Naive thymus-derived CD4-positive, alpha-beta T cell (primary cell): ENCODE data around the gene HIVEP3. TPM values are rescaled to one million over a fixed set of nuclear protein-coding genes. Genes with fewer than 3 reads are reported as not detected.

ENCODE experiments used
- ATAC-seq: fragments of 150-1000 bp; cut with Tn5 transposase; 2 replicates; pipeline ENCODE4 v1.10.0; 2021; ENCODE audit warnings: mild to moderate bottlenecking, moderate library complexity
- CTCF ChIA-PET: fragments of 350-600 bp; sonication (Branson Sonifier 250); formaldehyde crosslinking; loops from one replicate; lab custom pipeline; 2021; ENCODE audit warnings: antibody characterized with exemption; lab: Charles Lee
- POLR2A ChIA-PET: fragments of 350-600 bp; sonication (Branson Sonifier 250); formaldehyde crosslinking; loops from one replicate; lab custom pipeline; 2021; ENCODE audit warnings: antibody characterized with exemption, inconsistent platforms; lab: Charles Lee
- DNase-seq, 9 donors: peaks; one replicate each; pipeline versions ENCODE4 v3.0.0 to v3.0.0-alpha.2; 2020 to 2022; ENCODE audit warnings: mixed read lengths in 1 of 9
- H3K27ac ChIP-seq: one replicate; pipeline ENCODE4 v1.7.0; 2013; ENCODE audit warnings: mild to moderate bottlenecking, low read depth, low read length, moderate library complexity
- H3K27me3 ChIP-seq, 2 donors: one replicate each; pipeline ENCODE4 v1.7.0; 2013; ENCODE audit warnings: low read length in 2 of 2, mild to moderate bottlenecking in 2 of 2, moderate library complexity in 2 of 2; ENCODE audit not compliant: control insufficient read depth in 2 of 2, insufficient read depth in 2 of 2
- H3K36me3 ChIP-seq, 3 experiments: 1 replicate in 2 of 3; 2 replicates in 1 of 3; pipeline ENCODE4 v1.7.0; 2013; ENCODE audit warnings: low read length in 3 of 3, mild to moderate bottlenecking in 3 of 3, moderate library complexity in 1 of 3; ENCODE audit not compliant: insufficient read depth in 3 of 3, control insufficient read depth in 2 of 3
- H3K4me1 ChIP-seq, 2 donors: one replicate each; pipeline ENCODE4 v1.7.0; 2013; ENCODE audit warnings: low read length in 2 of 2, mild to moderate bottlenecking in 2 of 2, moderate library complexity in 1 of 2; ENCODE audit not compliant: control insufficient read depth in 2 of 2, insufficient read depth in 2 of 2
- H3K4me3 ChIP-seq: 2 replicates; pipeline ENCODE4 v1.7.0; 2013; ENCODE audit warnings: mild to moderate bottlenecking, low read length
- H3K9me3 ChIP-seq, 3 experiments: 1 replicate in 2 of 3; 2 replicates in 1 of 3; pipeline ENCODE4 v1.7.0; 2013; ENCODE audit warnings: low read length in 3 of 3; ENCODE audit not compliant: control insufficient read depth in 2 of 3
- H3K27ac Mint-ChIP-seq, 9 donors: one replicate each; pipeline ENCODE4 v1.8.0; 2020 to 2022; ENCODE audit warnings: mixed read lengths in 9 of 9, mild to moderate bottlenecking in 8 of 9, moderate library complexity in 5 of 9, inconsistent platforms in 2 of 9
- H3K27me3 Mint-ChIP-seq, 5 donors: one replicate each; pipeline ENCODE4 v1.8.0; 2021 to 2022; ENCODE audit warnings: mixed read lengths in 5 of 5, mild to moderate bottlenecking in 1 of 5
- H3K36me3 Mint-ChIP-seq, 5 donors: one replicate each; pipeline ENCODE4 v1.8.0; 2020 to 2022; ENCODE audit warnings: mixed read lengths in 5 of 5, mild to moderate bottlenecking in 3 of 5, inconsistent platforms in 1 of 5
- H3K4me1 Mint-ChIP-seq, 7 donors: one replicate each; pipeline ENCODE4 v1.8.0; 2020 to 2022; ENCODE audit warnings: mixed read lengths in 7 of 7, mild to moderate bottlenecking in 3 of 7, inconsistent platforms in 1 of 7
- H3K4me3 Mint-ChIP-seq, 10 donors: one replicate each; pipeline ENCODE4 v1.8.0; 2020 to 2022; ENCODE audit warnings: mild to moderate bottlenecking in 10 of 10, mixed read lengths in 10 of 10, moderate library complexity in 6 of 10, inconsistent platforms in 2 of 10
- H3K9me3 Mint-ChIP-seq, 11 donors: one replicate each; pipeline ENCODE4 v1.8.0; 2020 to 2022; ENCODE audit warnings: mixed read lengths in 11 of 11, mild to moderate bottlenecking in 4 of 11, inconsistent platforms in 1 of 11, moderate library complexity in 1 of 11
- intact Hi-C, 2 donors: fragments of 100-400 bp; cut with micrococcal nuclease; formaldehyde crosslinking; loops; one replicate each; pipeline ENCODE4 v1.15.1; 2023
- polyA plus RNA-seq, 2 donors: library from polyadenylated mRNA; unstranded; fragments of 300-500 nt; fragmentation: Illumina TruSeq; gene quantifications; one replicate each; pipeline ENCODE4 v1.2.3, GENCODE V29; 2021
- total RNA-seq, 6 experiments: library from RNA in 5 of 6; stranded (reverse) in 5 of 6; gene quantifications; 1 replicate in 5 of 6; 2 replicates in 1 of 6; pipeline ENCODE4 v1.2.3 and lab custom pipeline; 2021 to 2026

Gene HIVEP3
- total and polyA plus RNA-seq, 7 experiments from 2014 or later = 4.3 to 19.1 (median 7.0) TPM

GRCh38 chr1:41493117-41493536 is 425.6 kb downstream of the HIVEP3 start:
- no peak overlapping the region for H3K4me3 Mint-ChIP-seq
- no peak overlapping the region for H3K4me3 ChIP-seq
- peaks cover 0 to 6% (median 0%) of the 10 kb centered on the region in 11 donors for H3K9me3 Mint-ChIP-seq
- no peaks in the 10 kb centered on the region for H3K36me3 Mint-ChIP-seq
- no peaks in the 10 kb centered on the region for H3K36me3 ChIP-seq
- H3K27ac Mint-ChIP-seq = no peak overlapping the region
- CTCF ChIA-PET = no interaction called here
- H3K4me1 Mint-ChIP-seq = peaks cover 0 to 6% (median 1%) of the 10 kb centered on the region in 7 donors
- ATAC-seq = no peak
- no peak overlapping the region for H3K27ac ChIP-seq
- POLR2A ChIA-PET = no interaction called here
- no peak for DNase-seq
- no peaks in the 10 kb centered on the region for H3K27me3 ChIP-seq
- H3K4me1 ChIP-seq = peaks cover 0 to 4% of the 10 kb centered on the region in 2 donors
- no peaks in the 10 kb centered on the region for H3K9me3 ChIP-seq
- H3K27me3 Mint-ChIP-seq = peaks cover 22 to 29% (median 28%) of the 10 kb centered on the region in 5 donors
- intact Hi-C loops = no loop called here

GRCh38 chr1:41492341-41492848 is 426.3 kb downstream of the HIVEP3 start:
- Mint-ChIP-seq H3K9me3 (peaks cover 0 to 6% (median 0%) of the 10 kb centered on the region in 11 donors), H3K27me3 (peaks cover 25 to 29% (median 27%) of the 10 kb centered on the region in 5 donors), H3K4me1 (peaks cover 0 to 9% (median 1%) of the 10 kb centered on the region in 7 donors), H3K4me3 (no peak overlapping the region), H3K27ac (no peak overlapping the region), H3K36me3 (no peaks in the 10 kb centered on the region)
- no peak overlapping the region for H3K27ac ChIP-seq
- DNase-seq = peak in 2 of 9 donors; percentile 6 to 65
- H3K27me3 ChIP-seq = no peaks in the 10 kb centered on the region
- CTCF ChIA-PET = no interaction called here
- ATAC-seq = no peak
- no peaks in the 10 kb centered on the region for H3K36me3 ChIP-seq
- intact Hi-C loops = no loop called here
- peaks cover 0 to 4% of the 10 kb centered on the region in 2 donors for H3K4me1 ChIP-seq
- POLR2A ChIA-PET = no interaction called here
- H3K4me3 ChIP-seq = no peak overlapping the region
- no peaks in the 10 kb centered on the region for H3K9me3 ChIP-seq

GRCh38 chr1:41490911-41491310 is 427.8 kb downstream of the HIVEP3 start:
- intact Hi-C loops = no loop called here
- H3K4me1 Mint-ChIP-seq = peaks cover 0 to 21% (median 5%) of the 10 kb centered on the region in 7 donors
- Histone ChIP-seq H3K27ac (no peak overlapping the region), H3K27me3 (no peaks in the 10 kb centered on the region), H3K4me1 (peaks cover 0 to 4% of the 10 kb centered on the region in 2 donors), H3K36me3 (no peaks in the 10 kb centered on the region), H3K9me3 (no peaks in the 10 kb centered on the region), H3K4me3 (no peak overlapping the region)
- POLR2A ChIA-PET = no interaction called here
- DNase-seq (no peak), ATAC-seq (no peak)
- peaks cover 0 to 6% (median 0%) of the 10 kb centered on the region in 11 donors for H3K9me3 Mint-ChIP-seq
- H3K27ac Mint-ChIP-seq = no peak overlapping the region
- no peaks in the 10 kb centered on the region for H3K36me3 Mint-ChIP-seq
- H3K4me3 Mint-ChIP-seq = no peak overlapping the region
- H3K27me3 Mint-ChIP-seq = peaks cover 29 to 38% (median 31%) of the 10 kb centered on the region in 5 donors
- CTCF ChIA-PET = no interaction called here

GRCh38 chr1:41489561-41489960 is 429.2 kb downstream of the HIVEP3 start:
- ATAC-seq = no peak
- Histone ChIP-seq H3K4me1 (no peaks in the 10 kb centered on the region), H3K36me3 (no peaks in the 10 kb centered on the region), H3K27ac (no peak overlapping the region), H3K4me3 (no peak overlapping the region), H3K9me3 (no peaks in the 10 kb centered on the region), H3K27me3 (no peaks in the 10 kb centered on the region)
- peaks cover 0 to 6% (median 0%) of the 10 kb centered on the region in 11 donors for H3K9me3 Mint-ChIP-seq
- no peak for DNase-seq
- peak overlapping the region in 2 of 9 donors; percentile 26 to 28 for H3K27ac Mint-ChIP-seq
- intact Hi-C loops = no loop called here
- CTCF ChIA-PET = no interaction called here
- H3K4me3 Mint-ChIP-seq = no peak overlapping the region
- POLR2A ChIA-PET = no interaction called here
- peaks cover 0 to 15% (median 0%) of the 10 kb centered on the region in 7 donors for H3K4me1 Mint-ChIP-seq
- no peaks in the 10 kb centered on the region for H3K36me3 Mint-ChIP-seq
- peaks cover 19 to 28% (median 24%) of the 10 kb centered on the region in 5 donors for H3K27me3 Mint-ChIP-seq

GRCh38 chr1:41488040-41488951 is 430.4 kb downstream of the HIVEP3 start:
- no peak overlapping the region for H3K4me3 Mint-ChIP-seq
- H3K36me3 ChIP-seq = no peaks in the 10 kb centered on the region
- H3K27me3 Mint-ChIP-seq = peaks cover 18 to 28% (median 24%) of the 10 kb centered on the region in 5 donors
- no peaks in the 10 kb centered on the region for H3K36me3 Mint-ChIP-seq
- ATAC-seq = no peak
- H3K27ac Mint-ChIP-seq = no peak overlapping the region
- no peaks in the 10 kb centered on the region for H3K4me1 ChIP-seq
- H3K4me1 Mint-ChIP-seq = peaks cover 0 to 15% (median 0%) of the 10 kb centered on the region in 7 donors
- no peak overlapping the region for H3K27ac ChIP-seq
- no peak overlapping the region for H3K4me3 ChIP-seq
- H3K27me3 ChIP-seq = no peaks in the 10 kb centered on the region
- POLR2A ChIA-PET = no interaction called here
- intact Hi-C loops = no loop called here
- peaks cover 0 to 6% (median 0%) of the 10 kb centered on the region in 11 donors for H3K9me3 Mint-ChIP-seq
- H3K9me3 ChIP-seq = no peaks in the 10 kb centered on the region
- CTCF ChIA-PET = no interaction called here
- no peak for DNase-seq

- Histone ChIP-seq H3K4me1 (no peaks in the 10 kb centered on the region), H3K27ac (no peak overlapping the region), H3K27me3 (no peaks in the 10 kb centered on the region), H3K36me3 (no peaks in the 10 kb centered on the region), H3K9me3 (no peaks in the 10 kb centered on the region), H3K4me3 (no peak overlapping the region)
- POLR2A ChIA-PET = no interaction called here
- ATAC-seq = no peak
- no peak for DNase-seq
- peaks cover 0 to 6% (median 0%) of the 10 kb centered on the region in 11 donors for H3K9me3 Mint-ChIP-seq
- peaks cover 18 to 28% (median 24%) of the 10 kb centered on the region in 5 donors for H3K27me3 Mint-ChIP-seq
- H3K4me1 Mint-ChIP-seq = peaks cover 0 to 15% (median 0%) of the 10 kb centered on the region in 7 donors
- no peak overlapping the region for H3K4me3 Mint-ChIP-seq
- CTCF ChIA-PET = interaction anchor here (0.5 kb wide), 1 partner anchor 463 kb away, joined by 5 read pairs; no protein-coding TSS in a partner anchor
- intact Hi-C loops = no loop called here
- H3K27ac Mint-ChIP-seq = no peak overlapping the region
- no peaks in the 10 kb centered on the region for H3K36me3 Mint-ChIP-seq
Measured at GRCh38 chr1:41487126-41488039, 431.3 kb downstream of the HIVEP3 start.
